Endodermal cell (in vitro differentiated cells): ENCODE data around the gene KDELR1. TPM values are rescaled to one million over a fixed set of nuclear protein-coding genes. Genes with fewer than 3 reads are reported as not detected.
"Not testable (repeated sequence)": the region's sequence is repeated elsewhere in the genome, so short reads cannot be mapped to it uniquely, and the experiment has no call there.

Experiments used
- DNase-seq: peaks from one replicate; pipeline ENCODE4 v3.0.0-alpha.2; 2017
- H3K27ac ChIP-seq: 2 replicates; pipeline ENCODE4 v1.5.1; 2013; ENCODE audit warnings: mild to moderate bottlenecking, low read depth, low read length, moderate library complexity
- H3K27me3 ChIP-seq: 2 replicates; pipeline ENCODE4 v1.6.1; 2013; ENCODE audit warnings: mild to moderate bottlenecking, low read length, moderate library complexity; ENCODE audit not compliant: insufficient read depth, control insufficient read depth, poor library complexity, severe bottlenecking
- H3K36me3 ChIP-seq: 2 replicates; pipeline ENCODE4 v1.7.0; 2013; ENCODE audit warnings: mild to moderate bottlenecking, low read length, moderate library complexity; ENCODE audit not compliant: control insufficient read depth, insufficient read depth
- H3K4me1 ChIP-seq: one replicate; pipeline ENCODE4 v1.7.0; 2013; ENCODE audit warnings: low read length; ENCODE audit not compliant: control insufficient read depth, insufficient read depth
- H3K4me3 ChIP-seq: 2 replicates; pipeline ENCODE4 v1.5.1; 2013; ENCODE audit warnings: mild to moderate bottlenecking, low read length, moderate library complexity
- H3K9ac ChIP-seq: 2 replicates; pipeline ENCODE4 v1.6.1; 2013; ENCODE audit warnings: mild to moderate bottlenecking, low read length, moderate library complexity; ENCODE audit not compliant: poor library complexity, severe bottlenecking; ENCODE audit errors: extremely low read depth
- H3K9me3 ChIP-seq: 2 replicates; pipeline ENCODE4 v1.6.1; 2013; ENCODE audit warnings: mild to moderate bottlenecking, low read length, moderate library complexity; ENCODE audit not compliant: control insufficient read depth
- H3K27ac Mint-ChIP-seq: 2 replicates; pipeline ENCODE4 v1.8.0; 2020; ENCODE audit warnings: mixed read lengths
- H3K27me3 Mint-ChIP-seq: 2 replicates; pipeline ENCODE4 v1.8.0; 2021; ENCODE audit warnings: mild to moderate bottlenecking, mixed read lengths; ENCODE audit not compliant: insufficient read depth
- H3K36me3 Mint-ChIP-seq: 2 replicates; pipeline ENCODE4 v1.8.0; 2020; ENCODE audit warnings: low read depth, mixed read lengths
- H3K4me1 Mint-ChIP-seq: 2 replicates; pipeline ENCODE4 v1.8.0; 2020; ENCODE audit warnings: mixed read lengths
- H3K4me3 Mint-ChIP-seq: 2 replicates; pipeline ENCODE4 v1.8.0; 2020; ENCODE audit warnings: mild to moderate bottlenecking, moderate library complexity, mixed read lengths
- H3K9me3 Mint-ChIP-seq: 2 replicates; pipeline ENCODE4 v1.8.0; 2020; ENCODE audit warnings: mild to moderate bottlenecking, mixed read lengths
- CTCF ChIP-seq: fragments of 200-600 bp; sonication (generic); conservative IDR thresholded peaks from 2 replicates; pipeline ENCODE4 v1.5.0; 2021; ENCODE audit warnings: antibody characterized with exemption, mild to moderate bottlenecking
- WGBS, 2 experiments: methylation state at CpG; one replicate each; pipeline versions ENCODE4 v1.1.5 to v1.1.7; 2013; ENCODE audit warnings: missing lambda C conversion rate in 2 of 2, mixed read lengths in 1 of 2; ENCODE audit not compliant: insufficient coverage in 1 of 2, insufficient read length in 1 of 2; 5-methylcytosine and 5-hydroxymethylcytosine counted together
- total RNA-seq, 2 donors: library from RNA; stranded (reverse); fragmentation: NEBNext Ultra II Directional in 1 of 2; extraction: Animal tissue kit (Norgen Biotek cat#: 25700) in 1 of 2; gene quantifications; 2 replicates in 1 of 2; 3 replicates in 1 of 2; pipeline ENCODE4 v1.2.1, GENCODE V29; 2021

Gene KDELR1
- total RNA-seq, 2 donors from 2014 or later: 227 to 285 TPM

- no peak overlapping the region for H3K9ac ChIP-seq
- H3K27me3 ChIP-seq: peaks cover 43% of the 10 kb centered on the region
- H3K36me3 ChIP-seq: peaks cover 16% of the 10 kb centered on the region
- TF ChIP-seq CTCF: no peak
- WGBS, 2 experiments: 79 to 88% methylated on average over 7 to 15 of the region's 15 CpGs
- no peaks in the 10 kb centered on the region for H3K9me3 ChIP-seq
- Mint-ChIP-seq H3K4me1 (peaks cover 9% of the 10 kb centered on the region), H3K27me3 (peaks cover 61% of the 10 kb centered on the region), H3K4me3 (peak overlapping the region; percentile 50), H3K9me3 (no peaks in the 10 kb centered on the region), H3K27ac (no peak overlapping the region), H3K36me3 (peaks cover 14% of the 10 kb centered on the region)
- no peak for DNase-seq
- peak overlapping the region; percentile 74 for H3K27ac ChIP-seq
- no peaks in the 10 kb centered on the region for H3K4me1 ChIP-seq
- peak overlapping the region; percentile 76 for H3K4me3 ChIP-seq
Measured at GRCh38 chr19:48392860-48393558, 1.7 kb upstream of the KDELR1 start.

GRCh38 chr19:48392006-48392344, 624 bp upstream of the KDELR1 start:
- H3K27ac Mint-ChIP-seq, H3K9me3 ChIP-seq, H3K4me1 Mint-ChIP-seq, H3K4me3 ChIP-seq, H3K9ac ChIP-seq, H3K4me3 Mint-ChIP-seq, H3K27ac ChIP-seq, DNase-seq, H3K4me1 ChIP-seq, H3K9me3 Mint-ChIP-seq: not testable (repeated sequence)
- Mint-ChIP-seq H3K27me3 (peaks cover 51% of the 10 kb centered on the region), H3K36me3 (peaks cover 23% of the 10 kb centered on the region)
- 69% methylated on average over 1 of the region's 1 CpG; no CpG with 5 or more reads in 1 of the 2 experiments for WGBS, 2 experiments
- peaks cover 32% of the 10 kb centered on the region for H3K27me3 ChIP-seq
- peaks cover 26% of the 10 kb centered on the region for H3K36me3 ChIP-seq

GRCh38 chr19:48390188-48391099, 907 bp downstream of the KDELR1 start:
- peak overlapping the region; percentile 97 for H3K4me3 ChIP-seq
- DNase-seq: peak; percentile 86
- H3K4me1 Mint-ChIP-seq: peaks cover 4% of the 10 kb centered on the region
- H3K27ac ChIP-seq: peak overlapping the region; percentile 57
- H3K9me3 Mint-ChIP-seq: no peaks in the 10 kb centered on the region
- H3K4me3 Mint-ChIP-seq: peak overlapping the region; percentile 96
- peaks cover 29% of the 10 kb centered on the region for H3K36me3 Mint-ChIP-seq
- no peaks in the 10 kb centered on the region for H3K9me3 ChIP-seq
- peaks cover 35% of the 10 kb centered on the region for H3K27me3 Mint-ChIP-seq
- peak overlapping the region; percentile 93 for H3K9ac ChIP-seq
- H3K36me3 ChIP-seq: peaks cover 42% of the 10 kb centered on the region
- no peaks in the 10 kb centered on the region for H3K4me1 ChIP-seq
- TF ChIP-seq CTCF: peak; percentile 84
- H3K27ac Mint-ChIP-seq: peak overlapping the region; percentile 93
- H3K27me3 ChIP-seq: peaks cover 17% of the 10 kb centered on the region
- WGBS, 2 experiments: 5% methylated on average over 16 to 23 of the region's 24 CpGs
